Thyroid gland (tissue), 4 donors: Measurements from ENCODE around the gene SCN5A. TPM values are rescaled to one million over a fixed set of nuclear protein-coding genes. Genes with fewer than 3 reads are reported as not detected.

ENCODE experiments used
- DNase-seq, 2 donors: peaks; one replicate each; pipeline ENCODE4 v3.0.0-alpha.2; 2019
- H3K27ac ChIP-seq, 3 donors: fragments of 200-600 bp; sonication (generic); 1 replicate in 2 of 3; 2 replicates in 1 of 3; pipeline ENCODE4 v1.5.1; 2016 to 2019; ENCODE audit warnings: mild to moderate bottlenecking in 1 of 3, moderate library complexity in 1 of 3
- H3K27me3 ChIP-seq: fragments of 200-600 bp; sonication (generic); one replicate; pipeline ENCODE4 v1.5.1; 2019
- H3K36me3 ChIP-seq, 2 donors: fragments of 200-600 bp; sonication (generic); one replicate each; pipeline ENCODE4 v1.5.1; 2016 to 2019
- H3K4me1 ChIP-seq, 2 donors: fragments of 200-600 bp; sonication (generic); one replicate each; pipeline ENCODE4 v1.5.1; 2017 to 2019
- H3K4me3 ChIP-seq, 3 donors: fragments of 200-600 bp; sonication (generic); replicated peaks in 1 of 3; 1 replicate in 2 of 3; 2 replicates in 1 of 3; pipeline ENCODE4 v1.5.1; 2016; ENCODE audit warnings: mild to moderate bottlenecking in 1 of 3
- H3K9me3 ChIP-seq: fragments of 200-600 bp; sonication (generic); one replicate; pipeline ENCODE4 v1.5.1; 2017
- CTCF ChIP-seq, 6 experiments: fragments of 200-600 bp in 3 of 6; fragments of 450-650 bp in 3 of 6; sonication (generic) in 3 of 6; IDR thresholded peaks; one replicate each; pipeline ENCODE4 v1.5.1; 2016 to 2019; ENCODE audit warnings: antibody characterized with exemption in 6 of 6, mild to moderate bottlenecking in 2 of 6, inconsistent platforms in 1 of 6, moderate library complexity in 1 of 6
- POLR2A ChIP-seq, 2 donors: fragments of 450-650 bp; IDR thresholded peaks; one replicate each; pipeline ENCODE4 v1.6.1; 2017; ENCODE audit warnings: antibody characterized with exemption in 2 of 2, mild to moderate bottlenecking in 2 of 2, moderate library complexity in 1 of 2
- WGBS, 2 donors: methylation state at CpG; one replicate each; pipeline ENCODE4 v1.1.5; 2017; 5-methylcytosine and 5-hydroxymethylcytosine counted together
- intact Hi-C: fragments of 100-400 bp; cut with DNase I; formaldehyde crosslinking; loops from one replicate; pipeline ENCODE4 v1.15.1; 2023
- total RNA-seq, 4 donors: library from RNA; depleted of rRNA; stranded (reverse); fragments of >200 nt; gene quantifications; one replicate each; pipeline ENCODE4 v1.2.3, GENCODE V29; 2016

Gene SCN5A
- total RNA-seq, 4 donors from 2014 or later, result 0.13 to 1.9 (median 1.1) TPM

- intact Hi-C loops, result no loop called here
- 64 to 86% methylated on average over 2 to 6 of the region's 8 CpGs for WGBS, 2 donors
- Histone ChIP-seq H3K36me3 (no peaks in the 10 kb centered on the region), H3K9me3 (no peaks in the 10 kb centered on the region), H3K27ac (no peak overlapping the region), H3K4me3 (no peak overlapping the region), H3K27me3 (no peaks in the 10 kb centered on the region), H3K4me1 (peaks cover 0 to 4% of the 10 kb centered on the region in 2 donors)
- DNase-seq, result no peak
- TF ChIP-seq CTCF (IDR thresholded peaks at IDR 0.05) (no peak), POLR2A (IDR thresholded peaks at IDR 0.05) (no peak)
Observed at GRCh38 chr3:38582941-38583645, 66.4 kb downstream of the SCN5A start.

GRCh38 chr3:38582316-38582715 is 67.2 kb downstream of the SCN5A start:
- TF ChIP-seq POLR2A (IDR thresholded peaks at IDR 0.05), result no peak
- no peak for TF ChIP-seq CTCF (IDR thresholded peaks at IDR 0.05)
- no peaks in the 10 kb centered on the region for H3K36me3 ChIP-seq
- 79 to 90% methylated on average over 6 of the region's 6 CpGs for WGBS, 2 donors
- no peak overlapping the region for H3K4me3 ChIP-seq
- H3K4me1 ChIP-seq, result no peaks in the 10 kb centered on the region
- no peak for DNase-seq
- intact Hi-C loops, result no loop called here
- no peaks in the 10 kb centered on the region for H3K27me3 ChIP-seq
- H3K27ac ChIP-seq, result no peak overlapping the region
- no peaks in the 10 kb centered on the region for H3K9me3 ChIP-seq

GRCh38 chr3:38581774-38582173 is 67.7 kb downstream of the SCN5A start:
- intact Hi-C loops, result no loop called here

GRCh38 chr3:38580450-38581382 is 68.8 kb downstream of the SCN5A start:
- intact Hi-C loops, result no loop called here
- Histone ChIP-seq H3K4me1 (no peaks in the 10 kb centered on the region), H3K27ac (no peak overlapping the region), H3K27me3 (no peaks in the 10 kb centered on the region), H3K4me3 (no peak overlapping the region), H3K9me3 (no peaks in the 10 kb centered on the region), H3K36me3 (no peaks in the 10 kb centered on the region)
- TF ChIP-seq CTCF (IDR thresholded peaks at IDR 0.05), result no peak
- no peak for TF ChIP-seq POLR2A (IDR thresholded peaks at IDR 0.05)
- 86 to 95% methylated on average over 9 to 13 of the region's 21 CpGs for WGBS, 2 donors
- no peak for DNase-seq

More at GRCh38 chr3:38581774-38582173, 67.7 kb downstream of the SCN5A start:
- Histone ChIP-seq H3K27me3 (no peaks in the 10 kb centered on the region), H3K4me3 (no peak overlapping the region), H3K27ac (no peak overlapping the region), H3K9me3 (no peaks in the 10 kb centered on the region), H3K4me1 (no peaks in the 10 kb centered on the region), H3K36me3 (no peaks in the 10 kb centered on the region)
- DNase-seq, result no peak
- WGBS, 2 donors, result 88 to 100% methylated on average over 1 to 2 of the region's 2 CpGs
- TF ChIP-seq CTCF (IDR thresholded peaks at IDR 0.05) (no peak), POLR2A (IDR thresholded peaks at IDR 0.05) (no peak)
